Panc1 (cell line): ENCODE results near the gene SRRM4. TPM values are rescaled to one million over a fixed set of nuclear protein-coding genes. Genes with fewer than 3 reads are reported as not detected.
A peak's percentile ranks its signal among the peaks of the same experiment; 100 is the strongest.

Experiments used
- ATAC-seq: fragments of 200-7000 bp; cut with Tn5 transposase; 2 replicates; pipeline ENCODE4 v1.9.1; 2020; ENCODE audit warnings: mild to moderate bottlenecking, moderate library complexity
- BruUV-seq: library from RNA; stranded (reverse); fragments of 400-500 nt; replicated peaks from 2 replicates; lab custom pipeline; 2021; lab: Mats Ljungman, UMichigan
- CTCF ChIA-PET: fragments of 300-600 bp; sonication (Branson Sonifier 250); formaldehyde crosslinking; loops from one replicate; lab custom pipeline; 2022; ENCODE audit warnings: antibody characterized with exemption; lab: Charles Lee
- POLR2A ChIA-PET: fragments of 300-600 bp; sonication (Branson Sonifier 250); formaldehyde crosslinking; loops from one replicate; lab custom pipeline; 2022; ENCODE audit warnings: antibody characterized with exemption; lab: Charles Lee
- DNase-seq: peaks from one replicate; pipeline ENCODE4 v3.0.0-alpha.2; 2010; ENCODE audit warnings: low read depth, low spot score
- H3K27ac ChIP-seq: 2 replicates; pipeline ENCODE4 v1.5.1; 2011; ENCODE audit warnings: mild to moderate bottlenecking, low read length, inconsistent platforms
- H3K27me3 ChIP-seq: fragments of 200-500 bp; sonication (Bioruptor generic); 2 replicates; pipeline ENCODE4 v1.6.0; 2014; ENCODE audit warnings: low read length, inconsistent platforms; ENCODE audit not compliant: control insufficient read depth, insufficient read depth
- H3K36me3 ChIP-seq: fragments of 200-500 bp; sonication (Bioruptor generic); 2 replicates; pipeline ENCODE4 v1.5.1; 2014; ENCODE audit warnings: inconsistent platforms, mild to moderate bottlenecking, low read length, moderate library complexity; ENCODE audit not compliant: control insufficient read depth, insufficient read depth
- H3K4me1 ChIP-seq: 2 replicates; pipeline ENCODE4 v1.5.1; 2011; ENCODE audit warnings: inconsistent platforms, mild to moderate bottlenecking, low read length, moderate library complexity; ENCODE audit not compliant: control insufficient read depth, insufficient read depth
- H3K4me3 ChIP-seq, 2 experiments: 2 replicates each; pipeline ENCODE4 v1.5.1; 2011 to 2012; ENCODE audit warnings: low read depth in 2 of 2, low read length in 2 of 2, mild to moderate bottlenecking in 2 of 2, inconsistent platforms in 1 of 2, moderate library complexity in 1 of 2
- H3K9me3 ChIP-seq: fragments of 200-500 bp; sonication (Bioruptor generic); 2 replicates; pipeline ENCODE4 v1.5.1; 2014; ENCODE audit warnings: low read depth, mild to moderate bottlenecking, inconsistent platforms, low read length, moderate library complexity; ENCODE audit not compliant: control insufficient read depth, insufficient read depth
- POLR2AphosphoS5 ChIP-seq: IDR thresholded peaks from 2 replicates; pipeline ENCODE4 v1.6.1; 2012; ENCODE audit warnings: mild to moderate bottlenecking, low read depth, low read length, moderate library complexity
- SIN3A ChIP-seq: IDR thresholded peaks from 2 replicates; pipeline ENCODE4 v1.6.1; 2012; ENCODE audit warnings: low read depth, mild to moderate bottlenecking, low read length, moderate library complexity, borderline replicate concordance; ENCODE audit not compliant: insufficient read depth
- TCF7L2 ChIP-seq: IDR thresholded peaks from 2 replicates; pipeline ENCODE4 v1.6.1; 2011; ENCODE audit warnings: mild to moderate bottlenecking, low read depth, low read length, inconsistent platforms
- in situ Hi-C: cut with HindIII; loops from 2 replicates; pipeline ENCODE4 v1.10.0; 2016; ENCODE audit warnings: low sequenced_read_pairs, low pct_unique_long_range_greater_than_20kb
- intact Hi-C: fragments of 100-400 bp; cut with micrococcal nuclease; formaldehyde crosslinking; loops from one replicate; pipeline ENCODE4 v1.10.0; 2022; ENCODE audit not compliant: unreplicated experiment
- total RNA-seq: library from RNA; stranded (reverse); gene quantifications from one replicate; pipeline ENCODE4 v1.2.1, GENCODE V29; 2021; ENCODE audit not compliant: unreplicated experiment
- TF ChIP-seq, protein P1 (sequence below), 2 experiments: IDR thresholded peaks; 2 replicates each; pipeline ENCODE4 v1.6.1; 2011 to 2012; ENCODE audit warnings: low read depth in 2 of 2, control low read depth in 1 of 2, low read length in 1 of 2, mild to moderate bottlenecking in 1 of 2, moderate library complexity in 1 of 2; ENCODE audit not compliant: insufficient read depth in 1 of 2
- TF ChIP-seq, protein P2 (sequence below): fragments of 450-650 bp; IDR thresholded peaks from 2 replicates; pipeline ENCODE4 v1.5.1; 2017; ENCODE audit warnings: mild to moderate bottlenecking

Gene SRRM4
- total RNA-seq, 1 experiment from 2014 or later: not detected

DNA sequence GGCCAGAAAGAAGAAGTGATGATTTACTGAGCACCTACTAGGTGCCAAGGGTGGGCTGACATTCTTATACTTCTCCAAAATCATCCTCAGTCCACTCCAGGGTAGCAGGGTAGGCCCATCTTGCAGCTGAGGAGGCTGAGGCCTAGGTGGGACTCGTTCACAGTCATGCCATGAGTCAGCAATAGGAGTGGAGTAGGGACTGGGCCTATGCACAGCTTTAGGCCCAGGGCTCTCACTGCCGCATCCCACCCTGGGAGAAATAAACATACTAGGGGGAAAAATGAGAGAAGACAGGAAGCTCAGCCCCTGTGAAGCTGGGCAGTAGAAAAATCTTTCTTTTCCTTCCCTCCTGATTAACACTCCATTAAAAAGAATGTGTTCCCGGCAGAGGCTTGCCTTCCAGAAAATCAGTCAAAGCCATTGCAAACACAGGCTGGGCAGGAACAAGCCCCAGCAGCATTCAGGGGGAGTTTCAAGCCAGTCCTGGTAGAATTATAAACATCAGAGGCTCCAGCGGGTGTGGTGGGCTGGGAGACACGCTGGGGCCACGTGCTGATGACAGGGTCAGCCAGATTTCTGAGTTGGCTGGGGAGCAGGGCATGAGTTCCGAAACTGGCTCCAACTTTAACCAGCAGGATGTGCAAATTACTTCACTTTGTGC lies 199.2 kb downstream of the SRRM4 start:
- no TSS peak for BruUV-seq
- Histone ChIP-seq H3K27me3 (no peaks in the 10 kb centered on the region; the same call in 1 of the 2 replicates), H3K4me3 (peak overlapping the region in 1 of 2 experiments; percentile 72; a peak in 2 of 4 replicates), H3K9me3 (no peaks in the 10 kb centered on the region), H3K27ac (peak overlapping the region; percentile 55), H3K36me3 (no peaks in the 10 kb centered on the region), H3K4me1 (peaks cover 16% of the 10 kb centered on the region)
- TF ChIP-seq, protein P1, sequence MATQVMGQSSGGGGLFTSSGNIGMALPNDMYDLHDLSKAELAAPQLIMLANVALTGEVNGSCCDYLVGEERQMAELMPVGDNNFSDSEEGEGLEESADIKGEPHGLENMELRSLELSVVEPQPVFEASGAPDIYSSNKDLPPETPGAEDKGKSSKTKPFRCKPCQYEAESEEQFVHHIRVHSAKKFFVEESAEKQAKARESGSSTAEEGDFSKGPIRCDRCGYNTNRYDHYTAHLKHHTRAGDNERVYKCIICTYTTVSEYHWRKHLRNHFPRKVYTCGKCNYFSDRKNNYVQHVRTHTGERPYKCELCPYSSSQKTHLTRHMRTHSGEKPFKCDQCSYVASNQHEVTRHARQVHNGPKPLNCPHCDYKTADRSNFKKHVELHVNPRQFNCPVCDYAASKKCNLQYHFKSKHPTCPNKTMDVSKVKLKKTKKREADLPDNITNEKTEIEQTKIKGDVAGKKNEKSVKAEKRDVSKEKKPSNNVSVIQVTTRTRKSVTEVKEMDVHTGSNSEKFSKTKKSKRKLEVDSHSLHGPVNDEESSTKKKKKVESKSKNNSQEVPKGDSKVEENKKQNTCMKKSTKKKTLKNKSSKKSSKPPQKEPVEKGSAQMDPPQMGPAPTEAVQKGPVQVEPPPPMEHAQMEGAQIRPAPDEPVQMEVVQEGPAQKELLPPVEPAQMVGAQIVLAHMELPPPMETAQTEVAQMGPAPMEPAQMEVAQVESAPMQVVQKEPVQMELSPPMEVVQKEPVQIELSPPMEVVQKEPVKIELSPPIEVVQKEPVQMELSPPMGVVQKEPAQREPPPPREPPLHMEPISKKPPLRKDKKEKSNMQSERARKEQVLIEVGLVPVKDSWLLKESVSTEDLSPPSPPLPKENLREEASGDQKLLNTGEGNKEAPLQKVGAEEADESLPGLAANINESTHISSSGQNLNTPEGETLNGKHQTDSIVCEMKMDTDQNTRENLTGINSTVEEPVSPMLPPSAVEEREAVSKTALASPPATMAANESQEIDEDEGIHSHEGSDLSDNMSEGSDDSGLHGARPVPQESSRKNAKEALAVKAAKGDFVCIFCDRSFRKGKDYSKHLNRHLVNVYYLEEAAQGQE (IDR thresholded peaks at IDR 0.05; ENCODE audit: insufficient read depth in 1 of 2, low read depth in 2 of 2, low read length in 1 of 2): no peak
- TF ChIP-seq, protein P2, sequence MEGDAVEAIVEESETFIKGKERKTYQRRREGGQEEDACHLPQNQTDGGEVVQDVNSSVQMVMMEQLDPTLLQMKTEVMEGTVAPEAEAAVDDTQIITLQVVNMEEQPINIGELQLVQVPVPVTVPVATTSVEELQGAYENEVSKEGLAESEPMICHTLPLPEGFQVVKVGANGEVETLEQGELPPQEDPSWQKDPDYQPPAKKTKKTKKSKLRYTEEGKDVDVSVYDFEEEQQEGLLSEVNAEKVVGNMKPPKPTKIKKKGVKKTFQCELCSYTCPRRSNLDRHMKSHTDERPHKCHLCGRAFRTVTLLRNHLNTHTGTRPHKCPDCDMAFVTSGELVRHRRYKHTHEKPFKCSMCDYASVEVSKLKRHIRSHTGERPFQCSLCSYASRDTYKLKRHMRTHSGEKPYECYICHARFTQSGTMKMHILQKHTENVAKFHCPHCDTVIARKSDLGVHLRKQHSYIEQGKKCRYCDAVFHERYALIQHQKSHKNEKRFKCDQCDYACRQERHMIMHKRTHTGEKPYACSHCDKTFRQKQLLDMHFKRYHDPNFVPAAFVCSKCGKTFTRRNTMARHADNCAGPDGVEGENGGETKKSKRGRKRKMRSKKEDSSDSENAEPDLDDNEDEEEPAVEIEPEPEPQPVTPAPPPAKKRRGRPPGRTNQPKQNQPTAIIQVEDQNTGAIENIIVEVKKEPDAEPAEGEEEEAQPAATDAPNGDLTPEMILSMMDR: no peak
- TF ChIP-seq TCF7L2: no peak
- TF ChIP-seq SIN3A: no peak
- TF ChIP-seq POLR2AphosphoS5: no peak
- ChIA-PET CTCF (no interaction called here), POLR2A (no interaction called here)
- DNase-seq (no peak), ATAC-seq (no peak)
- intact Hi-C loops (no loop called here), in situ Hi-C loops (no loop called here)

DNA sequence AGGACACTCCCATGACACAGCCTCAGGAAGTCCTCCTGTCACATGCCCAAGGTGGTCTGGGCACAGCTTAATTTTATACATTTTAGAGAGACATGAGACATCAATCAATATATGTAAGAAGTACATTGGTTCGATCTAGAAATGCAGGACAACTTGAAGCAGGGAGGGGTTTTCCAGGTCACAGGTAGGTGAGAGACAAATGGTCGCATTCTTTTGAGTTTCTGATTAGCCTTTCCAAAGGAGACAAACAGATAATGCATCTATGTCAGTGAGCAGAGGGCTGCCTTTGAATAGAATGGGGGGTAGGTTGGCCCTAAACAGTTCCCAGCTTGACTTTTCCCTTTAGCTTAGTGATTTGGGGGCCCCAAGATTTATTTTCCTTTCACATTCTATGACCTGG lies 199.9 kb downstream of the SRRM4 start:
- H3K4me1 ChIP-seq: peaks cover 16% of the 10 kb centered on the region
- H3K27ac ChIP-seq: no peak overlapping the region
- no peak overlapping the region; a peak in 1 of 4 replicates for H3K4me3 ChIP-seq
- no TSS peak for BruUV-seq
- ATAC-seq (no peak), DNase-seq (no peak)
- TF ChIP-seq POLR2AphosphoS5 (no peak), TCF7L2 (no peak), SIN3A (no peak)
- TF ChIP-seq, protein P1 (IDR thresholded peaks at IDR 0.05; ENCODE audit: insufficient read depth in 1 of 2, low read depth in 2 of 2, low read length in 1 of 2): no peak
- TF ChIP-seq, protein P2: no peak
- no peaks in the 10 kb centered on the region; the same call in 1 of the 2 replicates for H3K27me3 ChIP-seq
- no peaks in the 10 kb centered on the region for H3K36me3 ChIP-seq
- ChIA-PET POLR2A (no interaction called here), CTCF (no interaction called here)
- in situ Hi-C loops: no loop called here
- H3K9me3 ChIP-seq: no peaks in the 10 kb centered on the region
- intact Hi-C loops: no loop called here
